Measurements from ENCODE around the gene RBM4.
"Not testable (repeated sequence)": the region's sequence is repeated elsewhere in the genome, so short reads cannot be mapped to it uniquely, and the experiment has no call there.

RBM4 gene

DNA sequence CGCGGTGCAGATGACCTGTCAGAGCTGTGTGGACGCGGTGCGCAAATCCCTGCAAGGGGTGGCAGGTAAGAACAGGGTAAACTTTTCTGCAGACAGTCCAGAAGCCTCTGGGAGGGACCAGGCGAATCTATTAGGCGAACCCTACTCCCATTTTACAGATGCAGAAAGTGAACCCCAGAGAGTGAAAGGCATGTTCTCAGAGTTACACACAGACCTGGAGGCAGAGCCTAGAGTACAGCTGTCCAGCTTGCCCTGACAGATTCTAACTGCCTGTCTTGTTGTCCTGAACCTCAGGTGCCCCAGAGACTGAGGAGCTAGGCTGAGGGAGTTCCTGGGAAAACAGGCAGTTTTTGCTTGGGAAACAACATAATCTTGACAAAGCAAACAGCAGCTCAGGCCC, 44.9 kb upstream of the RBM4 start:
- DNase-seq (ENCODE audit: low read depth): no peak
- TF ChIP-seq, protein P1, sequence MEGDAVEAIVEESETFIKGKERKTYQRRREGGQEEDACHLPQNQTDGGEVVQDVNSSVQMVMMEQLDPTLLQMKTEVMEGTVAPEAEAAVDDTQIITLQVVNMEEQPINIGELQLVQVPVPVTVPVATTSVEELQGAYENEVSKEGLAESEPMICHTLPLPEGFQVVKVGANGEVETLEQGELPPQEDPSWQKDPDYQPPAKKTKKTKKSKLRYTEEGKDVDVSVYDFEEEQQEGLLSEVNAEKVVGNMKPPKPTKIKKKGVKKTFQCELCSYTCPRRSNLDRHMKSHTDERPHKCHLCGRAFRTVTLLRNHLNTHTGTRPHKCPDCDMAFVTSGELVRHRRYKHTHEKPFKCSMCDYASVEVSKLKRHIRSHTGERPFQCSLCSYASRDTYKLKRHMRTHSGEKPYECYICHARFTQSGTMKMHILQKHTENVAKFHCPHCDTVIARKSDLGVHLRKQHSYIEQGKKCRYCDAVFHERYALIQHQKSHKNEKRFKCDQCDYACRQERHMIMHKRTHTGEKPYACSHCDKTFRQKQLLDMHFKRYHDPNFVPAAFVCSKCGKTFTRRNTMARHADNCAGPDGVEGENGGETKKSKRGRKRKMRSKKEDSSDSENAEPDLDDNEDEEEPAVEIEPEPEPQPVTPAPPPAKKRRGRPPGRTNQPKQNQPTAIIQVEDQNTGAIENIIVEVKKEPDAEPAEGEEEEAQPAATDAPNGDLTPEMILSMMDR (IDR thresholded peaks at IDR 0.05; ENCODE audit: low read length, missing control alignments): no peak
- peak overlapping the region; percentile 84 for H3K4me3 ChIP-seq (replicated peaks; ENCODE audit: low read depth, low read length)

DNA sequence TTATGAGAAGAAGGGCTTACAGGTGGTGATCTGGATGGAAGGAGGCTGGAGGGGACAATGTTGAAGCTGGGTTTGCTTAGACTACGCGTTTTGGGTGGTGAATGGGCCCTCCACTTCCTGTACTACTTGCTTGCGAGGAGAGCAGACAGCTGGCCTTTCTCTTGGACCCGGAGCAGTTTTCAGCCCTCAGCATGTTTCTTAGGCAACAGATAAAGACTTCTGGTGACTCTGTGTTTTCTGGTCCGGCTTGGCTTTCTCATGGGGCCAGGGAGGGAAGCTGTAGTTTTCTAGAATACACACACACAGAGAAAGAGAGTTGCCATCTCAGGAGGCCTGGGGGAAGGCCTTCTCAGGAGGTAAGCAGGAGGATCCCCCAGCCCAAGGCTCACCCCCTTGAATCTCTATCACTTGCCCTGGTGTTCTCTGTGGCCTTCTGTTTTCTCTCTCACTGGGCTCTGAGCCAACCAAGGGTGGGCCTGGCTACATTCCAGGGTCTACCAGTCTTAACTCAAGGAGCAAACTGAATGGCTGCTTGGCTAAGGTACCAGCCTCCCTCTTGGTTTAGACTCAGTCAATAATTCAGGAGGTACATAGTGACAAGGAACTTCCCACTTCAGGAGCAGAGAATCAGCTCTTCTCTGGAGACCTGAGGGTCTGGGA, 43.1 kb upstream of the RBM4 start:
- peak overlapping the region; percentile 13 for H3K4me3 ChIP-seq (replicated peaks; ENCODE audit: low read depth, low read length)
- TF ChIP-seq, protein P1 (IDR thresholded peaks at IDR 0.05; ENCODE audit: low read length, missing control alignments): no peak
- peak; percentile 94 for DNase-seq (ENCODE audit: low read depth)

DNA sequence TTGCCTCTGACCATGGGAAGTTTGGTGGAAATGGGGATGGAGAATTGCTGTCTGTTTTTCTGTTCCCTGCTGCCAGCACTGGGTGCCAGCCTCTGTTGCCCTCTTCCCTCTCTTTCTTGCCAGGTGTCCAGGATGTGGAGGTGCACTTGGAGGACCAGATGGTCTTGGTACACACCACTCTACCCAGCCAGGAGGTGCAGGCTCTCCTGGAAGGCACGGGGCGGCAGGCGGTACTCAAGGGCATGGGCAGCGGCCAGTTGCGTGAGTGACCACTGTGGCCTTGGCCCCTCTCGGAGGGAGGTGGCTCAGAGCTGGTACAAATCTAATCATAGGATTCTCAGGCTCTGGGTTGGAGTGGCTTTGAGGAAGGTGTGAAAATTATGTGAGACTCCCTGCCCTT, 39.5 kb upstream of the RBM4 start:
- H3K4me3 ChIP-seq (replicated peaks; ENCODE audit: low read depth, low read length): no peak overlapping the region
- DNase-seq (ENCODE audit: low read depth): no peak
- TF ChIP-seq, protein P1 (IDR thresholded peaks at IDR 0.05; ENCODE audit: low read length, missing control alignments): no peak

DNA sequence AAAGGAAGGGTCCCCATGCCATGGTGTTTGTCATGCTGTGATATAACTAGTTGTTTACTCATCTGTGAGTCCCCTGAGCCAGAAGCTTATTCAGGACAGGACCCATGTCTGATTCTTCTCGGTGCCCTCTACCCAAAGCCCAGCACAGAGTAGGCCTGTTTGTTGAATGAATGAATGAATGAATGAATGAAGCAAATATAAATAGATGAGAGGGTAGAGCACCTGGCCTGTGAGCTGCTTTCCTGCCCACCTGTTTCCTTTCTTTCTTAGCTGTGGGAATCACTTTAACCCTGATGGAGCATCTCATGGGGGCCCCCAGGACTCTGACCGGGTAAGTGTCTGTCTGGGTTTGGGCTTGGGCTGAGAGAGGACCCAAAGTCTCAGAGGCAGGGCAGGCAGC, 38.3 kb upstream of the RBM4 start:
- no peak for DNase-seq (ENCODE audit: low read depth)
- H3K4me3 ChIP-seq (replicated peaks; ENCODE audit: low read depth, low read length): no peak overlapping the region
- TF ChIP-seq, protein P1 (IDR thresholded peaks at IDR 0.05; ENCODE audit: low read length, missing control alignments): no peak

DNA sequence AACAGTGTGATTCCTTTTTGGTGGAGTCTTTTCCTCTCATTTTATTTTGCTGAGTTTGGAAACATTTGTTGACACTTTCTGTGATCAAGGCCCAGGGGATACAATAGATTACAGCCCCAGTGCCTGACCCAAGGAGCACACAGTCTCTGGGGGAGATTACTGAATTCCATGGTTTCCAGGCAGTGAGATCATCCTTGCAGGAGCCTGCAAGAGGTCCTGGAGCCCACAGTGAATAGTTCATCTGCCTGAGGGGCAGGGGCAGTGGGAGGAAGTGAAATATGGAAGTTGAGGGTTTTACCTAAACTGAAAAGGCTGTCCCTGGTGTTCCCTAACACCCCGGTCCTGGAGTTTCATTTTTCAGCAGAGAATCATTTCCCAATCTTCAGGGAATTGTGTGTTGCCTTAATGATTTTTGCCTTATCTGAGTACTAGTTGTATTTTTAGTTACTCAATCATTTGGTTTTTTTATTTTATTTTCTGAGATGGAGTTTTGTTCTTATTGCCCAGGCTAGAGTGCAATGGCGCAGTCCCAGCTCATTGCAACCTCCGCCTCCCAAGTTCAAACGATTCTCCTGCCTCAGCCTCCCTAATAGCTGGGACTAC, 37.8 kb upstream of the RBM4 start:
- H3K4me3 ChIP-seq (replicated peaks; ENCODE audit: low read depth, low read length): no peak overlapping the region
- TF ChIP-seq, protein P1 (IDR thresholded peaks at IDR 0.05; ENCODE audit: low read length, missing control alignments): no peak
- peak; percentile 31 for DNase-seq (ENCODE audit: low read depth)

DNA sequence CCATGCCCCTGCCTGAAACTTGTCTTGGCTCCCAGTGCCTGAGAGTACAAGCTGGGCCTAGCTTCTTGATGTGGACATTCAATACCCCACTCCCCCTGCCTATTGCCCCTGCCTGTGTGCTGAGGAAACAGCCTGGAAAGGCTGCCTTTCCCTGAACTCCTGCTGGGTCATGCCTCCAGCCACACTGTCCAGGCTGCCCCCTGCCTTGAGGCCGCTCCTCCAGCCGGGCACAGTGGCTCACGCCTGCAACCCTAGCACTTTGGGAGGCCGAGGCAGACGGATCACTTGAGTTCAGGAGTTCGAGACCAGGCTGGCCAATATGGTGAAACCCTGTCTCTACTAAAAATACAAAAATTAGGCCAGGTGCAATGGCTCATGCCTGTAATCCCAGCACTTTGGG, 35.4 kb upstream of the RBM4 start:
- H3K4me3 ChIP-seq (replicated peaks; ENCODE audit: low read depth, low read length): no peak overlapping the region
- DNase-seq (ENCODE audit: low read depth): no peak
- TF ChIP-seq, protein P1 (IDR thresholded peaks at IDR 0.05; ENCODE audit: low read length, missing control alignments): no peak

DNA sequence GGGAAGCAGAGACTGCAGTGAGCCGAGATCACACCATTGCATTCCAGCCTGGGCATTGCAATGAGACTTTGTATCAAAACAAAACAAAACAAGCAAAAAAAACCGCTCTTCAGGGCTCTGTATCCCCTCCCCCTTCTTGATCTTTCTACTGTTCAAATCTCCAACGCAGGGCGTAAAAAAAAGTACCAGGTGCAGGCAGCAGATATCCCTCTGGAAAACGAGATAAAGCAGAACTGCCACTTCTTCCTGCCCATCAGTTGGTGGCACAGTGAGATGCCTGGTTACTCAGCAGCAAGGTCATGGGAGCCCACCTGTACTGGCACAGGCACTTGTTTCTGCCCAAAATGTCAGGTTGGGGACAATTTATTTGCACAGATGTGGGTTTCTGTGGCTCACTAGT, 34.3 kb upstream of the RBM4 start:
- no peak overlapping the region for H3K4me3 ChIP-seq (replicated peaks; ENCODE audit: low read depth, low read length)
- DNase-seq (ENCODE audit: low read depth): no peak
- TF ChIP-seq, protein P1 (IDR thresholded peaks at IDR 0.05; ENCODE audit: low read length, missing control alignments): no peak

DNA sequence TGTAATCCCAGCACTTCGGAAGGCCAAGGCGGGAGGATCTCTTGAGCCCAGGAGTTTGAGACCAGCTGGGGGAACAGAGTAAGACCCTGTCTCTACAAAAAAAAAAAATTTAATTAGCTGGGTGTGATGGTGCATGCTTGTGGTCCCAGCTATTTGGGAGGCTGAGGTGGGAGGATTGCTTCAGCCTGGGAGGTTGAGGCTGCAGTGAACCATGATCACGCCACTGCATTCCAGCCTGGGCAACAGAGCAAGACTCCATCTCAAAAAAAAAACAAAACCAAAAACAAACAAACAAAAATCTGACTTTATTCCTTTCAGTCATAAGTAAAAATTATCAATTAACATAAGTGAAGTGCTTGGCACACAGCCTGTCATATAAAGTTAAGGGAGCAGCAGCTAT, 31.9 kb upstream of the RBM4 start:
- H3K4me3 ChIP-seq (replicated peaks; ENCODE audit: low read depth, low read length): not testable (repeated sequence)

More for the DNA sequence above, 31.9 kb upstream of the RBM4 start:
- DNase-seq (ENCODE audit: low read depth): not testable (repeated sequence)
